CD4-positive, alpha-beta T cell (primary cell): Measurements from ENCODE around the gene SART1. TPM values are rescaled to one million over a fixed set of nuclear protein-coding genes. Genes with fewer than 3 reads are reported as not detected.
A peak's percentile ranks its signal among the peaks of the same experiment; 100 is the strongest.

ENCODE experiments used
- ATAC-seq: fragments of 200-7000 bp; cut with Tn5 transposase; one replicate; pipeline ENCODE4 v1.10.0; 2022; ENCODE audit warnings: mild to moderate bottlenecking; ENCODE audit not compliant: poor library complexity
- CTCF ChIA-PET: fragments of 350-600 bp; sonication (Branson Sonifier 250); formaldehyde crosslinking; loops from one replicate; lab custom pipeline; 2021; ENCODE audit warnings: antibody characterized with exemption, inconsistent platforms; lab: Charles Lee
- POLR2A ChIA-PET: fragments of 350-600 bp; sonication (Branson Sonifier 250); formaldehyde crosslinking; loops from one replicate; lab custom pipeline; 2021; ENCODE audit warnings: antibody characterized with exemption, inconsistent platforms; lab: Charles Lee
- DNase-seq, 14 experiments: peaks; one replicate each; pipeline ENCODE4 v3.0.0-alpha.2; 2013 to 2020; ENCODE audit warnings: mixed read lengths in 2 of 14
- H3K27ac ChIP-seq, 2 donors: one replicate each; pipeline versions ENCODE4 v1.5.1 to v1.7.0; 2013; ENCODE audit warnings: low read length in 2 of 2, low read depth in 1 of 2, mild to moderate bottlenecking in 1 of 2
- H3K27me3 ChIP-seq, 2 experiments: 1 replicate in 1 of 2; 2 replicates in 1 of 2; pipeline versions ENCODE4 v1.6.1 to v1.7.0; 2013; ENCODE audit warnings: low read length in 2 of 2, control low read depth in 1 of 2, mild to moderate bottlenecking in 1 of 2, moderate library complexity in 1 of 2; ENCODE audit not compliant: insufficient read depth in 2 of 2, control insufficient read depth in 1 of 2
- H3K36me3 ChIP-seq: one replicate; pipeline ENCODE4 v1.6.1; 2013; ENCODE audit warnings: low read length, control low read depth; ENCODE audit not compliant: insufficient read depth
- H3K4me1 ChIP-seq: one replicate; pipeline ENCODE4 v1.6.1; 2013; ENCODE audit warnings: low read length, control low read depth; ENCODE audit not compliant: insufficient read depth
- H3K4me3 ChIP-seq: one replicate; pipeline ENCODE4 v1.5.1; 2013; ENCODE audit warnings: mild to moderate bottlenecking, low read length, moderate library complexity
- H3K9me3 ChIP-seq, 2 experiments: 1 replicate in 1 of 2; 2 replicates in 1 of 2; pipeline versions ENCODE4 v1.6.1 to v1.7.0; 2013; ENCODE audit warnings: low read length in 2 of 2, mild to moderate bottlenecking in 2 of 2, control low read depth in 1 of 2, moderate library complexity in 1 of 2; ENCODE audit not compliant: control insufficient read depth in 1 of 2, insufficient read depth in 1 of 2
- H3K27ac Mint-ChIP-seq: one replicate; pipeline ENCODE4 v1.8.0; 2020; ENCODE audit warnings: mixed read lengths
- H3K27me3 Mint-ChIP-seq: one replicate; pipeline ENCODE4 v1.8.0; 2021; ENCODE audit warnings: mixed read lengths
- H3K36me3 Mint-ChIP-seq: one replicate; pipeline ENCODE4 v1.8.0; 2021; ENCODE audit warnings: low read depth, mixed read lengths
- H3K4me1 Mint-ChIP-seq: one replicate; pipeline ENCODE4 v1.8.0; 2021; ENCODE audit warnings: low read depth, mixed read lengths
- H3K4me3 Mint-ChIP-seq: one replicate; pipeline ENCODE4 v1.8.0; 2020; ENCODE audit warnings: mild to moderate bottlenecking, mixed read lengths
- H3K9me3 Mint-ChIP-seq: one replicate; pipeline ENCODE4 v1.8.0; 2020; ENCODE audit warnings: mixed read lengths
- CTCF ChIP-seq: fragments of 200-600 bp; IDR thresholded peaks from one replicate; pipeline ENCODE4 v1.8.0; 2022; ENCODE audit warnings: antibody characterized with exemption, mild to moderate bottlenecking
- intact Hi-C, 2 experiments: fragments of 100-400 bp; cut with DNase I in 1 of 2; cut with micrococcal nuclease in 1 of 2; formaldehyde crosslinking; loops; one replicate each; pipeline versions ENCODE4 v1.15.1 to v1.9.0; 2023 to 2025; cut with DNase I, micrococcal nuclease
- total RNA-seq, 174 experiments: library from RNA in 2 of 174; stranded (reverse) in 2 of 174; gene quantifications; one replicate each; pipeline ENCODE4 v1.2.3 and lab custom pipeline; 2021 to 2026

The SART1 gene
- total RNA-seq, 2 experiments from 2014 or later = 78.6 to 80.2 TPM

DNA sequence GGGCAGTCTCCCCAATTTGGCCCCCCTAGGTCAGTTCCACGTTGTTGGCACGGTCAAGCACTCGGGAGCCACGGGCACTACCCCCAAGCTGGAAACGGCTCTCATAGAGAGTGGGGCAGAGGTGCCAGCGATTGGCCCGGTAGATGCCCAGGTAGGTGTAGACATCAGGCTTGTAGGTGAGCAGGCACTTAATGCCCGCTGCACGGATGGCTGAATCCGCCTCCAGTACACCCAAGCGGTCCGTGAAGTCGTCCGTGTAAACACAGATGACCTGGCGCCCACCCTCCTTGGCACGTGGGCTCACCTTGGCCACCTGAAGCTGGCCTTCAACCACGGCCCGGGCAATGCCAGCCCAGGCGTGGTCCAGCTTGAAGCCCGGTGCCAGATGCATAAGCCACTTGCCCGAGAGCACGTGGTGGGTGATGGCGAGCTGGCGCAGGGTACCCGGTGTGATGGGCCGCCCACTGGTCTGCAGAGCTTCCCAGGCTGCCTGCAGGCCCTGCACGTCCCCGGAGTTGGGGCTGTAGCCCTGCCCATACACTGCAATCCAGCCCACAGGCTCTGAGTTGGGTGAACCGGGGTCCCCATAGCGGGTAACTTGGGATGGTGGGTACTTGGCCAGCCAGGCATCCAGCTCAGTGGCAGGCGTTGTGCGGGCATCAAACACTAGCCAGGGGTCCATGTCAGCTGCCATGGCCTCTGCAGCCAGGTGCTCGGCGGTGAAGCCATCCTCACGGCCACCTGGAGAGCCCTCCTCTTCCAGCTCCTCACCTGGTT is 43.9 kb upstream of the SART1 start:
- Mint-ChIP-seq H3K4me3 (peak overlapping the region; percentile 94), H3K9me3 (no peaks in the 10 kb centered on the region), H3K36me3 (peaks cover 38% of the 10 kb centered on the region), H3K27me3 (no peaks in the 10 kb centered on the region), H3K4me1 (peaks cover 37% of the 10 kb centered on the region), H3K27ac (peak overlapping the region; percentile 92)
- Histone ChIP-seq H3K27ac (peak overlapping the region in 1 of 2 donors; percentile 83), H3K9me3 (no peaks in the 10 kb centered on the region), H3K4me1 (peaks cover 54% of the 10 kb centered on the region), H3K27me3 (no peaks in the 10 kb centered on the region), H3K4me3 (peak overlapping the region; percentile 100), H3K36me3 (peaks cover 33% of the 10 kb centered on the region)
- POLR2A ChIA-PET = interaction anchor here (0.6 to 6.6 kb wide), 14 partner anchors 8 to 800 kb away, joined by 3 to 104 read pairs (median 8); partner anchors contain the start of genes BANF1, CCDC85B, FIBP and FOSL1
- TF ChIP-seq CTCF = no peak
- ATAC-seq (no peak), DNase-seq (peak in 1 of 14 experiments; percentile 46)
- intact Hi-C loops = loop anchor here (2.0 to 5.0 kb wide), 3 partner anchors 43 to 135 kb away; partner anchors contain the start of genes CFL1 (in 1 of the 2), SART1 (in 1 of the 2) and SF3B2 (in 1 of the 2)
- CTCF ChIA-PET = interaction anchor here (1.9 to 3.2 kb wide), 3 partner anchors 29 to 58 kb away, joined by 6 to 21 read pairs (median 10); partner anchors contain the start of genes CCDC85B, FIBP and MUS81

GRCh38 chr11:65918211-65919140 is 43.1 kb upstream of the SART1 start, which contains the start of gene C11orf68:
Gene C11orf68, minus strand, starts transcription at chr11:65919062. Its CDS starts 31 bp downstream, at chr11:65919031.
- Mint-ChIP-seq H3K27me3 (no peaks in the 10 kb centered on the region), H3K27ac (peak within 1 kb of the TSS; percentile 92), H3K36me3 (peaks cover 46% of the 10 kb centered on the region), H3K4me3 (peak within 1 kb of the TSS; percentile 94), H3K4me1 (peaks cover 46% of the 10 kb centered on the region), H3K9me3 (no peaks in the 10 kb centered on the region)
- peak in 2 of 14 experiments; percentile 22 to 51 for DNase-seq
- peak within 1 kb of the TSS; percentile 83 to 86 for H3K27ac ChIP-seq
- intact Hi-C loops = loop anchor here (1.0 to 5.0 kb wide), 10 partner anchors 10 to 134 kb away; partner anchors contain the start of genes FIBP (in 2 of the 2), FOSL1 (in 2 of the 2), SART1 (in 2 of the 2) and BANF1 (in 1 of the 2)
- peak within 1 kb of the TSS; percentile 100 for H3K4me3 ChIP-seq
- ChIA-PET CTCF (interaction anchor here (1.9 to 3.2 kb wide), 3 partner anchors 30 to 58 kb away, joined by 6 to 21 read pairs (median 10); partner anchors contain the start of genes CCDC85B, FIBP and MUS81), POLR2A (interaction anchor here (0.6 to 6.6 kb wide), 16 partner anchors 9 to 801 kb away, joined by 3 to 104 read pairs (median 6); partner anchors contain the start of genes BANF1, CCDC85B, CFL1 and FIBP)
- TF ChIP-seq CTCF = no peak
- H3K4me1 ChIP-seq = peaks cover 54% of the 10 kb centered on the region
- no peaks in the 10 kb centered on the region for H3K9me3 ChIP-seq
- ATAC-seq = no peak
- no peaks in the 10 kb centered on the region for H3K27me3 ChIP-seq
- H3K36me3 ChIP-seq = peaks cover 42% of the 10 kb centered on the region
